ENCODE measurements around the gene SPATA13. TPM values are rescaled to one million over a fixed set of nuclear protein-coding genes. Genes with fewer than 3 reads are reported as not detected.

SPATA13 gene
- total RNA-seq, 2 experiments from 2014 or later: 55.4 to 59.2 TPM

- ChIA-PET CTCF (interaction anchor here (1.2 to 4.9 kb wide), 4 partner anchors 10 to 25 kb away, joined by 3 to 42 read pairs (median 12); no protein-coding TSS in a partner anchor), POLR2A (interaction anchor here (0.7 to 19.2 kb wide), 6 partner anchors 3 to 104 kb away, joined by 3 to 715 read pairs (median 4); partner anchors contain the start of gene SPATA13)
- DNase-seq: peak; percentile 92
- Mint-ChIP-seq H3K27ac (peak overlapping the region; percentile 94), H3K27me3 (no peaks in the 10 kb centered on the region), H3K36me3 (ENCODE audit: low read depth) (peaks cover 43% of the 10 kb centered on the region), H3K4me1 (peaks cover 92% of the 10 kb centered on the region), H3K9me3 (no peaks in the 10 kb centered on the region), H3K4me3 (peak overlapping the region; percentile 63)
Observed at GRCh38 chr13:24264976-24265375, 104.5 kb downstream of the SPATA13 start.

- ChIA-PET CTCF (interaction anchor here (1.2 to 4.9 kb wide), 4 partner anchors 9 to 25 kb away, joined by 3 to 42 read pairs (median 12); no protein-coding TSS in a partner anchor), POLR2A (interaction anchor here (0.7 to 19.2 kb wide), 4 partner anchors 2 to 104 kb away, joined by 3 to 715 read pairs (median 360); partner anchors contain the start of gene SPATA13)
- Mint-ChIP-seq H3K27me3 (no peaks in the 10 kb centered on the region), H3K4me3 (peak overlapping the region; percentile 63), H3K4me1 (peaks cover 91% of the 10 kb centered on the region), H3K27ac (peak overlapping the region; percentile 94), H3K9me3 (no peaks in the 10 kb centered on the region), H3K36me3 (ENCODE audit: low read depth) (peaks cover 39% of the 10 kb centered on the region)
- DNase-seq: no peak
Observed at GRCh38 chr13:24265453-24265852, 104.9 kb downstream of the SPATA13 start.

- CTCF ChIA-PET: interaction anchor here (1.2 to 4.9 kb wide), 3 partner anchors 10 to 37 kb away, joined by 3 to 42 read pairs (median 3); no protein-coding TSS in a partner anchor
- peak; percentile 49 for DNase-seq
- peaks cover 33% of the 10 kb centered on the region for H3K36me3 Mint-ChIP-seq (ENCODE audit: low read depth)
- peak overlapping the region; percentile 82 for H3K27ac Mint-ChIP-seq
- H3K9me3 Mint-ChIP-seq: no peaks in the 10 kb centered on the region
- POLR2A ChIA-PET: interaction anchor here (1.5 to 16.0 kb wide), 2 partner anchors 10 to 15 kb away, joined by 3 to 715 read pairs; no protein-coding TSS in a partner anchor
- peaks cover 2% of the 10 kb centered on the region for H3K27me3 Mint-ChIP-seq
- H3K4me3 Mint-ChIP-seq: peak overlapping the region; percentile 73
- peaks cover 91% of the 10 kb centered on the region for H3K4me1 Mint-ChIP-seq
Observed at GRCh38 chr13:24267274-24267673, 106.8 kb downstream of the SPATA13 start.

- ChIA-PET CTCF (interaction anchor here (1.3 to 4.9 kb wide), 2 partner anchors 13 to 37 kb away, joined by 3 to 42 read pairs; no protein-coding TSS in a partner anchor), POLR2A (interaction anchor here (1.5 to 16.0 kb wide), 2 partner anchors 11 to 15 kb away, joined by 3 to 715 read pairs; no protein-coding TSS in a partner anchor)
- no peak for DNase-seq
- Mint-ChIP-seq H3K27me3 (peaks cover 2% of the 10 kb centered on the region), H3K36me3 (ENCODE audit: low read depth) (peaks cover 35% of the 10 kb centered on the region), H3K27ac (peak overlapping the region; percentile 82), H3K9me3 (no peaks in the 10 kb centered on the region), H3K4me1 (peaks cover 92% of the 10 kb centered on the region), H3K4me3 (peak overlapping the region; percentile 73)
Observed at GRCh38 chr13:24267801-24268200, 107.3 kb downstream of the SPATA13 start.

GRCh38 chr13:24269821-24270220 lies 109.3 kb downstream of the SPATA13 start:
- peak overlapping the region; percentile 97 for H3K27ac Mint-ChIP-seq
- H3K4me3 Mint-ChIP-seq: peak overlapping the region; percentile 86
- no peak for DNase-seq
- POLR2A ChIA-PET: interaction anchor here (1.2 to 16.0 kb wide), 5 partner anchors 13 to 228 kb away, joined by 3 to 715 read pairs (median 9); no protein-coding TSS in a partner anchor
- H3K27me3 Mint-ChIP-seq: peaks cover 2% of the 10 kb centered on the region
- peaks cover 92% of the 10 kb centered on the region for H3K4me1 Mint-ChIP-seq
- H3K9me3 Mint-ChIP-seq: no peaks in the 10 kb centered on the region
- CTCF ChIA-PET: interaction anchor here (0.7 to 3.4 kb wide), 7 partner anchors 8 to 380 kb away, joined by 3 to 31 read pairs (median 6); no protein-coding TSS in a partner anchor
- H3K36me3 Mint-ChIP-seq (ENCODE audit: low read depth): peaks cover 49% of the 10 kb centered on the region

GRCh38 chr13:24270639-24271141 lies 110.2 kb downstream of the SPATA13 start:
- ChIA-PET CTCF (interaction anchor here (0.9 to 3.4 kb wide), 6 partner anchors 9 to 381 kb away, joined by 3 to 31 read pairs (median 6); no protein-coding TSS in a partner anchor), POLR2A (interaction anchor here (0.6 to 16.0 kb wide), 11 partner anchors 11 to 895 kb away, joined by 3 to 715 read pairs (median 3); no protein-coding TSS in a partner anchor)
- H3K27me3 Mint-ChIP-seq: peaks cover 2% of the 10 kb centered on the region
- DNase-seq: peak; percentile 73
- H3K27ac Mint-ChIP-seq: peak overlapping the region; percentile 97
- peaks cover 92% of the 10 kb centered on the region for H3K4me1 Mint-ChIP-seq
- H3K36me3 Mint-ChIP-seq (ENCODE audit: low read depth): peaks cover 48% of the 10 kb centered on the region
- H3K9me3 Mint-ChIP-seq: no peaks in the 10 kb centered on the region
- peak overlapping the region; percentile 86 for H3K4me3 Mint-ChIP-seq

- peaks cover 2% of the 10 kb centered on the region for H3K27me3 Mint-ChIP-seq
- H3K4me3 Mint-ChIP-seq: peak overlapping the region; percentile 86
- no peaks in the 10 kb centered on the region for H3K9me3 Mint-ChIP-seq
- peaks cover 46% of the 10 kb centered on the region for H3K36me3 Mint-ChIP-seq (ENCODE audit: low read depth)
- H3K27ac Mint-ChIP-seq: peak overlapping the region; percentile 97
- H3K4me1 Mint-ChIP-seq: peaks cover 94% of the 10 kb centered on the region
- no peak for DNase-seq
- ChIA-PET CTCF (interaction anchor here (0.9 to 3.4 kb wide), 5 partner anchors 9 to 41 kb away, joined by 3 to 31 read pairs (median 8); no protein-coding TSS in a partner anchor), POLR2A (interaction anchor here (0.6 to 16.0 kb wide), 7 partner anchors 11 to 219 kb away, joined by 3 to 715 read pairs (median 3); no protein-coding TSS in a partner anchor)
Observed at GRCh38 chr13:24271231-24271600, 110.7 kb downstream of the SPATA13 start.

- H3K4me1 Mint-ChIP-seq: peaks cover 94% of the 10 kb centered on the region
- peak; percentile 74 for DNase-seq
- H3K27me3 Mint-ChIP-seq: peaks cover 2% of the 10 kb centered on the region
- H3K4me3 Mint-ChIP-seq: peak overlapping the region; percentile 86
- H3K9me3 Mint-ChIP-seq: no peaks in the 10 kb centered on the region
- peak overlapping the region; percentile 97 for H3K27ac Mint-ChIP-seq
- ChIA-PET CTCF (interaction anchor here (1.1 to 3.4 kb wide), 4 partner anchors 10 to 43 kb away, joined by 3 to 31 read pairs (median 10); no protein-coding TSS in a partner anchor), POLR2A (interaction anchor here (1.2 to 16.0 kb wide), 4 partner anchors 10 to 239 kb away, joined by 3 to 715 read pairs (median 9); no protein-coding TSS in a partner anchor)
- peaks cover 45% of the 10 kb centered on the region for H3K36me3 Mint-ChIP-seq (ENCODE audit: low read depth)
Observed at GRCh38 chr13:24271601-24272451, 111.3 kb downstream of the SPATA13 start.

- Mint-ChIP-seq H3K27ac (peak overlapping the region; percentile 97), H3K27me3 (peaks cover 2% of the 10 kb centered on the region), H3K9me3 (no peaks in the 10 kb centered on the region), H3K36me3 (ENCODE audit: low read depth) (peaks cover 43% of the 10 kb centered on the region), H3K4me1 (peaks cover 91% of the 10 kb centered on the region), H3K4me3 (peak overlapping the region; percentile 86)
- ChIA-PET POLR2A (interaction anchor here (1.6 to 16.0 kb wide), 3 partner anchors 16 to 238 kb away, joined by 3 to 715 read pairs (median 9); no protein-coding TSS in a partner anchor), CTCF (interaction anchor here (0.6 to 2.2 kb wide), 3 partner anchors 10 to 270 kb away, joined by 3 to 6 read pairs (median 3); no protein-coding TSS in a partner anchor)
- DNase-seq: no peak
Observed at GRCh38 chr13:24272452-24273161, 112.1 kb downstream of the SPATA13 start.

GRCh38 chr13:24273926-24274325 lies 113.4 kb downstream of the SPATA13 start:
- Mint-ChIP-seq H3K4me1 (peaks cover 88% of the 10 kb centered on the region), H3K4me3 (peak overlapping the region; percentile 8)

GRCh38 chr13:24274452-24275021 lies 114.0 kb downstream of the SPATA13 start:
- Mint-ChIP-seq H3K4me1 (peaks cover 90% of the 10 kb centered on the region), H3K27ac (peak overlapping the region; percentile 97), H3K9me3 (no peaks in the 10 kb centered on the region), H3K36me3 (ENCODE audit: low read depth) (peaks cover 42% of the 10 kb centered on the region), H3K4me3 (peak overlapping the region; percentile 36), H3K27me3 (peaks cover 2% of the 10 kb centered on the region)
- ChIA-PET CTCF (interaction anchor here (1.0 to 2.2 kb wide), 7 partner anchors 10 to 46 kb away, joined by 3 to 15 read pairs (median 6); no protein-coding TSS in a partner anchor), POLR2A (interaction anchor here (1.3 to 16.0 kb wide), 4 partner anchors 10 to 236 kb away, joined by 4 to 715 read pairs (median 6); no protein-coding TSS in a partner anchor)
- peak; percentile 67 for DNase-seq

More at GRCh38 chr13:24273926-24274325, 113.4 kb downstream of the SPATA13 start:
- POLR2A ChIA-PET: interaction anchor here (1.3 to 16.0 kb wide), 5 partner anchors 11 to 237 kb away, joined by 3 to 715 read pairs (median 4); no protein-coding TSS in a partner anchor
- Mint-ChIP-seq H3K27ac (peak overlapping the region; percentile 97), H3K36me3 (ENCODE audit: low read depth) (peaks cover 41% of the 10 kb centered on the region), H3K9me3 (no peaks in the 10 kb centered on the region), H3K27me3 (peaks cover 2% of the 10 kb centered on the region)
- no peak for DNase-seq
- CTCF ChIA-PET: interaction anchor here (1.0 to 2.2 kb wide), 7 partner anchors 9 to 45 kb away, joined by 3 to 15 read pairs (median 6); no protein-coding TSS in a partner anchor
